WTC11 (cell line): ENCODE data around the gene ZFHX3. TPM values are rescaled to one million over a fixed set of nuclear protein-coding genes. Genes with fewer than 3 reads are reported as not detected.
"Not testable (repeated sequence)": the region's sequence is repeated elsewhere in the genome, so short reads cannot be mapped to it uniquely, and the experiment has no call there.

ENCODE experiments used
- ATAC-seq: fragments of 200-7000 bp; cut with Tn5 transposase; 2 replicates; pipeline ENCODE4 v1.10.0; 2021; ENCODE audit warnings: mild to moderate bottlenecking, moderate library complexity
- CTCF ChIA-PET: fragments of 300-600 bp; sonication (Branson Sonifier 250); formaldehyde crosslinking; loops from one replicate; lab custom pipeline; 2021; ENCODE audit warnings: antibody characterized with exemption; lab: Charles Lee
- POLR2A ChIA-PET: fragments of 350-600 bp; sonication (Branson Sonifier 250); formaldehyde crosslinking; loops from one replicate; lab custom pipeline; 2021; ENCODE audit warnings: antibody characterized with exemption; lab: Charles Lee
- DNase-seq: peaks from one replicate; pipeline ENCODE4 v3.0.0; 2021; ENCODE audit warnings: low spot score
- H3K27ac Mint-ChIP-seq: 2 replicates; pipeline ENCODE4 v1.8.0; 2021; ENCODE audit warnings: mixed read lengths
- H3K27me3 Mint-ChIP-seq: 2 replicates; pipeline ENCODE4 v1.8.0; 2021; ENCODE audit warnings: low read depth, mild to moderate bottlenecking, moderate library complexity, mixed read lengths
- H3K36me3 Mint-ChIP-seq: 2 replicates; pipeline ENCODE4 v1.8.0; 2021; ENCODE audit warnings: mixed read lengths
- H3K4me1 Mint-ChIP-seq: 2 replicates; pipeline ENCODE4 v1.8.0; 2022; ENCODE audit warnings: mixed read lengths
- H3K4me3 Mint-ChIP-seq: 2 replicates; pipeline ENCODE4 v1.8.0; 2021; ENCODE audit warnings: mild to moderate bottlenecking, moderate library complexity, mixed read lengths
- H3K9me3 Mint-ChIP-seq: 2 replicates; pipeline ENCODE4 v1.8.0; 2021; ENCODE audit warnings: mixed read lengths
- ATF1 ChIP-seq: sonication (generic); formaldehyde crosslinking; IDR thresholded peaks from 2 replicates; pipeline ENCODE4 v1.8.1; 2023; ENCODE audit warnings: mild to moderate bottlenecking, moderate library complexity, missing genetic modification reagents
- CTCF ChIP-seq: fragments of 200-600 bp; IDR thresholded peaks from 2 replicates; pipeline ENCODE4 v1.8.0; 2022; ENCODE audit warnings: antibody characterized with exemption
- EMX1 ChIP-seq: fragments of 250-450 bp; sonication (Bioruptor Pico); IDR thresholded peaks from 2 replicates; pipeline ENCODE4 v1.8.0; 2021; ENCODE audit warnings: mild to moderate bottlenecking
- ESRRA ChIP-seq: sonication (generic); formaldehyde crosslinking; IDR thresholded peaks from 2 replicates; pipeline ENCODE4 v1.8.1; 2022; ENCODE audit warnings: mild to moderate bottlenecking, missing genetic modification reagents, borderline replicate concordance
- FOXJ3 ChIP-seq: sonication (generic); formaldehyde crosslinking; IDR thresholded peaks from 2 replicates; pipeline ENCODE4 v1.9.0; 2021; ENCODE audit warnings: missing genetic modification reagents, mild to moderate bottlenecking, borderline replicate concordance
- IRF2 ChIP-seq: sonication (generic); formaldehyde crosslinking; IDR thresholded peaks from 2 replicates; pipeline ENCODE4 v1.8.0; 2022; ENCODE audit warnings: low read depth, missing genetic modification reagents, borderline replicate concordance
- JUN ChIP-seq: sonication (generic); formaldehyde crosslinking; IDR thresholded peaks from 2 replicates; pipeline ENCODE4 v1.8.0; 2023; ENCODE audit warnings: mild to moderate bottlenecking, missing genetic modification reagents
- MAX ChIP-seq: sonication (generic); formaldehyde crosslinking; IDR thresholded peaks from 2 replicates; pipeline ENCODE4 v1.8.0; 2022; ENCODE audit warnings: mild to moderate bottlenecking, missing genetic modification reagents
- MLX ChIP-seq: sonication (generic); formaldehyde crosslinking; IDR thresholded peaks from 2 replicates; pipeline ENCODE4 v1.8.1; 2023; ENCODE audit warnings: mild to moderate bottlenecking, missing genetic modification reagents, moderate library complexity
- NFE2L1 ChIP-seq: sonication (generic); formaldehyde crosslinking; IDR thresholded peaks from 2 replicates; pipeline ENCODE4 v1.8.1; 2023; ENCODE audit warnings: missing genetic modification reagents
- NFYB ChIP-seq: sonication (generic); formaldehyde crosslinking; conservative IDR thresholded peaks from 2 replicates; pipeline ENCODE4 v1.8.0; 2022; ENCODE audit warnings: low read depth, missing genetic modification reagents
- OVOL2 ChIP-seq: fragments of 250-450 bp; sonication (Bioruptor Pico); IDR thresholded peaks from 2 replicates; pipeline ENCODE4 v1.9.0; 2021; ENCODE audit warnings: mild to moderate bottlenecking, borderline replicate concordance
- SP1 ChIP-seq: sonication (generic); formaldehyde crosslinking; conservative IDR thresholded peaks from 2 replicates; pipeline ENCODE4 v1.8.1; 2022; ENCODE audit warnings: missing genetic modification reagents
- TEAD1 ChIP-seq: sonication (generic); formaldehyde crosslinking; IDR thresholded peaks from 2 replicates; pipeline ENCODE4 v1.8.0; 2022; ENCODE audit warnings: mild to moderate bottlenecking, missing genetic modification reagents
- TP53 ChIP-seq: sonication (generic); formaldehyde crosslinking; IDR thresholded peaks from 2 replicates; pipeline ENCODE4 v1.8.1; 2023; ENCODE audit warnings: mild to moderate bottlenecking, missing genetic modification reagents
- ZBTB21 ChIP-seq: sonication (generic); formaldehyde crosslinking; IDR thresholded peaks from 2 replicates; pipeline ENCODE4 v1.8.1; 2023; ENCODE audit warnings: mild to moderate bottlenecking, missing genetic modification reagents, borderline replicate concordance
- ZMAT4 ChIP-seq: fragments of 250-450 bp; sonication (Bioruptor Pico); IDR thresholded peaks from 2 replicates; pipeline ENCODE4 v1.9.0; 2021; ENCODE audit warnings: mild to moderate bottlenecking
- ZNF138 ChIP-seq: sonication (generic); formaldehyde crosslinking; conservative IDR thresholded peaks from 2 replicates; pipeline ENCODE4 v1.8.1; 2022; ENCODE audit warnings: mild to moderate bottlenecking, moderate library complexity, missing genetic modification reagents
- ZNF281 ChIP-seq: sonication (generic); formaldehyde crosslinking; IDR thresholded peaks from 2 replicates; pipeline ENCODE4 v1.8.0; 2023; ENCODE audit warnings: mild to moderate bottlenecking, missing genetic modification reagents
- ZNF317 ChIP-seq: sonication (generic); formaldehyde crosslinking; IDR thresholded peaks from 2 replicates; pipeline ENCODE4 v1.8.1; 2023; ENCODE audit warnings: low read depth, mild to moderate bottlenecking, moderate library complexity, missing genetic modification reagents, borderline replicate concordance
- ZNF416 ChIP-seq: fragments of 250-450 bp; sonication (Bioruptor Pico); IDR thresholded peaks from 2 replicates; pipeline ENCODE4 v1.9.0; 2021; ENCODE audit warnings: mild to moderate bottlenecking, inconsistent platforms
- ZNF671 ChIP-seq: fragments of 250-450 bp; sonication (Bioruptor Pico); IDR thresholded peaks from 2 replicates; pipeline ENCODE4 v1.8.0; 2021; ENCODE audit warnings: mild to moderate bottlenecking
- ZSCAN18 ChIP-seq: fragments of 250-450 bp; sonication (Bioruptor Pico); IDR thresholded peaks from 2 replicates; pipeline ENCODE4 v2.1.2; 2022; ENCODE audit warnings: mild to moderate bottlenecking, moderate library complexity
- total RNA-seq: library from RNA; stranded (reverse); gene quantifications from 3 replicates; pipeline ENCODE4 v1.2.3, GENCODE V29; 2021

ZFHX3 gene
- total RNA-seq, 1 experiment from 2014 or later = 5.7 TPM

GRCh38 chr16:73012341-73012740 is 35.6 kb downstream of the ZFHX3 start (continued):
- TF ChIP-seq ZNF281 (CRISPR knock-in tag) (no peak), CTCF (no peak), MLX (no peak), SP1 (no peak), JUN (no peak), TP53 (no peak)

- H3K4me3 Mint-ChIP-seq = no peak overlapping the region
- H3K36me3 Mint-ChIP-seq = no peaks in the 10 kb centered on the region
- TF ChIP-seq FOXJ3 (no peak), NFE2L1 (CRISPR knock-in tag) (no peak), ZNF671 (CRISPR knock-in tag) (no peak), MLX (no peak), OVOL2 (CRISPR knock-in tag) (no peak), ATF1 (CRISPR knock-in tag) (no peak), TEAD1 (CRISPR knock-in tag) (no peak), EMX1 (CRISPR knock-in tag) (no peak), JUN (no peak), ZSCAN18 (CRISPR knock-in tag) (no peak), ZBTB21 (no peak), ESRRA (CRISPR knock-in tag) (no peak), MAX (no peak)
- ChIA-PET POLR2A (no interaction called here), CTCF (interaction anchor here (0.7 to 3.0 kb wide), 11 partner anchors 9 to 180 kb away, joined by 3 to 28 read pairs (median 3); no protein-coding TSS in a partner anchor)
- no peak overlapping the region for H3K27ac Mint-ChIP-seq
- H3K9me3 Mint-ChIP-seq = no peaks in the 10 kb centered on the region
- ATAC-seq (peak; percentile 80), DNase-seq (no peak)
- H3K4me1 Mint-ChIP-seq = peaks cover 24% of the 10 kb centered on the region
- no peaks in the 10 kb centered on the region; the same call in 1 of the 2 replicates for H3K27me3 Mint-ChIP-seq
These were observed 36.0 kb downstream of the ZFHX3 start for GRCh38 chr16:73011926-73012325.

GRCh38 chr16:73010150-73010676 is 37.7 kb downstream of the ZFHX3 start:
- DNase-seq (no peak), ATAC-seq (peak; percentile 50)
- Mint-ChIP-seq H3K9me3 (no peaks in the 10 kb centered on the region), H3K27me3 (no peaks in the 10 kb centered on the region; the same call in 1 of the 2 replicates), H3K4me3 (no peak overlapping the region), H3K36me3 (no peaks in the 10 kb centered on the region), H3K27ac (no peak overlapping the region), H3K4me1 (peaks cover 21% of the 10 kb centered on the region)
- POLR2A ChIA-PET = no interaction called here
- CTCF ChIA-PET = interaction anchor here (3.0 kb wide), 1 partner anchor 15 kb away, joined by 28 read pairs; no protein-coding TSS in a partner anchor
- TF ChIP-seq ZNF317 (CRISPR knock-in tag) = no peak
- no peak for TF ChIP-seq ZMAT4 (CRISPR knock-in tag)
- TF ChIP-seq IRF2 = no peak
- no peak for TF ChIP-seq ZNF416
- TF ChIP-seq ZNF671 (CRISPR knock-in tag) = no peak
- TF ChIP-seq ZSCAN18 (CRISPR knock-in tag) = no peak
- TF ChIP-seq ZNF138 (CRISPR knock-in tag) = no peak
- no peak for TF ChIP-seq NFYB (CRISPR knock-in tag)

GRCh38 chr16:73009710-73010109 is 38.2 kb downstream of the ZFHX3 start:
- DNase-seq, H3K4me3 Mint-ChIP-seq, H3K27ac Mint-ChIP-seq, POLR2A ChIA-PET, H3K27me3 Mint-ChIP-seq, H3K9me3 Mint-ChIP-seq, H3K36me3 Mint-ChIP-seq, ATAC-seq: not testable (repeated sequence)
- CTCF ChIA-PET = interaction anchor here (3.0 kb wide), 1 partner anchor 14 kb away, joined by 28 read pairs; no protein-coding TSS in a partner anchor
- H3K4me1 Mint-ChIP-seq = peaks cover 21% of the 10 kb centered on the region
